Measurements from ENCODE around the gene GABBR1. TPM values are rescaled to one million over a fixed set of nuclear protein-coding genes. Genes with fewer than 3 reads are reported as not detected.

The GABBR1 gene
- total RNA-seq, 1 experiment from 2014 or later, result 1.9 TPM

- H3K9me3 ChIP-seq, result no peaks in the 10 kb centered on the region
- no peak for DNase-seq
- no peaks in the 10 kb centered on the region for H3K36me3 ChIP-seq
- no peaks in the 10 kb centered on the region for H3K27me3 ChIP-seq
- H3K4me3 ChIP-seq, result no peak overlapping the region
Observed at GRCh38 chr6:29603456-29603855, 29.5 kb downstream of the GABBR1 start.

GRCh38 chr6:29602564-29603361, 30.2 kb downstream of the GABBR1 start:
- Histone ChIP-seq H3K4me3 (no peak overlapping the region), H3K27me3 (no peaks in the 10 kb centered on the region), H3K36me3 (no peaks in the 10 kb centered on the region), H3K9me3 (no peaks in the 10 kb centered on the region)
- DNase-seq, result no peak

GRCh38 chr6:29598172-29598747, 34.7 kb downstream of the GABBR1 start:
- no peaks in the 10 kb centered on the region for H3K9me3 ChIP-seq
- no peaks in the 10 kb centered on the region for H3K27me3 ChIP-seq
- no peak overlapping the region for H3K4me3 ChIP-seq
- DNase-seq, result no peak
- no peaks in the 10 kb centered on the region for H3K36me3 ChIP-seq

GRCh38 chr6:29597184-29597583, 35.8 kb downstream of the GABBR1 start:
- Histone ChIP-seq H3K27me3 (no peaks in the 10 kb centered on the region), H3K36me3 (no peaks in the 10 kb centered on the region), H3K4me3 (no peak overlapping the region), H3K9me3 (no peaks in the 10 kb centered on the region)
- DNase-seq, result no peak

- no peak for DNase-seq
- Histone ChIP-seq H3K4me3 (no peak overlapping the region), H3K27me3 (no peaks in the 10 kb centered on the region), H3K9me3 (no peaks in the 10 kb centered on the region), H3K36me3 (no peaks in the 10 kb centered on the region)
Observed at GRCh38 chr6:29596381-29596900, 36.5 kb downstream of the GABBR1 start.

- Histone ChIP-seq H3K4me3 (no peak overlapping the region), H3K9me3 (no peaks in the 10 kb centered on the region), H3K36me3 (no peaks in the 10 kb centered on the region), H3K27me3 (no peaks in the 10 kb centered on the region)
- no peak for DNase-seq
Observed at GRCh38 chr6:29593199-29593855, 39.7 kb downstream of the GABBR1 start.

GRCh38 chr6:29591677-29592076, 41.3 kb downstream of the GABBR1 start:
- Histone ChIP-seq H3K9me3 (no peaks in the 10 kb centered on the region), H3K36me3 (no peaks in the 10 kb centered on the region), H3K4me3 (no peak overlapping the region), H3K27me3 (no peaks in the 10 kb centered on the region)
- no peak for DNase-seq

GRCh38 chr6:29590218-29590808, 42.7 kb downstream of the GABBR1 start:
- H3K27me3 ChIP-seq, result no peaks in the 10 kb centered on the region
- H3K9me3 ChIP-seq, result no peaks in the 10 kb centered on the region
- no peaks in the 10 kb centered on the region for H3K36me3 ChIP-seq
- no peak overlapping the region for H3K4me3 ChIP-seq
- no peak for DNase-seq

- peak; percentile 3 for DNase-seq
- Histone ChIP-seq H3K4me3 (no peak overlapping the region), H3K36me3 (no peaks in the 10 kb centered on the region), H3K9me3 (no peaks in the 10 kb centered on the region), H3K27me3 (no peaks in the 10 kb centered on the region)
Observed at GRCh38 chr6:29589423-29590048, 43.4 kb downstream of the GABBR1 start.

GRCh38 chr6:29584821-29585220, 48.2 kb downstream of the GABBR1 start, which contains the start of gene OR2H2:
TSS of gene OR2H2 (plus strand) at chr6:29585121. CDS start at chr6:29587945, 2,824 bp downstream.
- no peaks in the 10 kb centered on the region for H3K27me3 ChIP-seq
- H3K36me3 ChIP-seq, result no peaks in the 10 kb centered on the region
- H3K4me3 ChIP-seq, result no peak within 1 kb of the TSS
- H3K9me3 ChIP-seq, result no peaks in the 10 kb centered on the region
- no peak for DNase-seq

- H3K4me3 ChIP-seq, result no peak overlapping the region
- no peaks in the 10 kb centered on the region for H3K9me3 ChIP-seq
- no peaks in the 10 kb centered on the region for H3K36me3 ChIP-seq
- H3K27me3 ChIP-seq, result no peaks in the 10 kb centered on the region
- no peak for DNase-seq
Observed at GRCh38 chr6:29577544-29577943, 55.4 kb downstream of the GABBR1 start.

- no peak for DNase-seq
- Histone ChIP-seq H3K36me3 (no peaks in the 10 kb centered on the region), H3K4me3 (no peak overlapping the region), H3K27me3 (no peaks in the 10 kb centered on the region), H3K9me3 (no peaks in the 10 kb centered on the region)
Observed at GRCh38 chr6:29576056-29576455, 56.9 kb downstream of the GABBR1 start.

- Histone ChIP-seq H3K4me3 (no peak overlapping the region), H3K36me3 (no peaks in the 10 kb centered on the region), H3K9me3 (no peaks in the 10 kb centered on the region), H3K27me3 (no peaks in the 10 kb centered on the region)
- no peak for DNase-seq
Observed at GRCh38 chr6:29567991-29568390, 65.0 kb downstream of the GABBR1 start.

- Histone ChIP-seq H3K9me3 (no peaks in the 10 kb centered on the region), H3K4me3 (no peak overlapping the region), H3K27me3 (no peaks in the 10 kb centered on the region), H3K36me3 (no peaks in the 10 kb centered on the region)
- no peak for DNase-seq
Observed at GRCh38 chr6:29567541-29567940, 65.4 kb downstream of the GABBR1 start.

GRCh38 chr6:29566856-29567255, 66.1 kb downstream of the GABBR1 start:
- no peaks in the 10 kb centered on the region for H3K36me3 ChIP-seq
- no peak for DNase-seq
- no peaks in the 10 kb centered on the region for H3K9me3 ChIP-seq
- no peak overlapping the region for H3K4me3 ChIP-seq
- no peaks in the 10 kb centered on the region for H3K27me3 ChIP-seq

GRCh38 chr6:29564875-29565274, 68.1 kb downstream of the GABBR1 start:
- H3K36me3 ChIP-seq, result no peaks in the 10 kb centered on the region
- no peak for DNase-seq
- no peaks in the 10 kb centered on the region for H3K9me3 ChIP-seq
- no peak overlapping the region for H3K4me3 ChIP-seq
- H3K27me3 ChIP-seq, result no peaks in the 10 kb centered on the region
